Measurements from ENCODE around the gene JADE1. TPM values are rescaled to one million over a fixed set of nuclear protein-coding genes. Genes with fewer than 3 reads are reported as not detected.

Gene JADE1
- total and polyA plus RNA-seq, 9 of the 15 experiments (the other 6 are each of a cell fraction or from before 2014, with no cell fraction given), result 8.3 to 37.9 (median 24.4) TPM

GRCh38 chr4:128809477-128810330, at the start of gene JADE1 (continued):
- TF ChIP-seq REST (IDR thresholded peaks at IDR 0.05; ENCODE audit: borderline replicate concordance) (peak; percentile 85), REST (CRISPR knock-in tag; IDR thresholded peaks at IDR 0.05; ENCODE audit: low read depth) (no peak), PTBP1 (IDR thresholded peaks at IDR 0.05; ENCODE audit: low read depth, low read length) (no peak), HEY1 (CRISPR knock-in tag; IDR thresholded peaks at IDR 0.05; ENCODE audit: borderline replicate concordance) (no peak), CBX5 (IDR thresholded peaks at IDR 0.05; ENCODE audit: borderline replicate concordance, low read depth) (peak; percentile 70), CBFA2T3 (IDR thresholded peaks at IDR 0.05) (no peak), EHMT2 (IDR thresholded peaks at IDR 0.05) (no peak), CBX8 (IDR thresholded peaks at IDR 0.05; ENCODE audit: borderline replicate concordance, extremely low read depth, low read depth, low read length, poor library complexity, severe bottlenecking) (no peak), CREB1 (IDR thresholded peaks at IDR 0.05) (peak; percentile 35; the same call in 1 of the 2 replicates), CREB1 (CRISPR knock-in tag; IDR thresholded peaks at IDR 0.05) (no peak), C11orf30 (IDR thresholded peaks at IDR 0.05; ENCODE audit: low read depth) (no peak), ZNF75A (CRISPR knock-in tag; IDR thresholded peaks at IDR 0.05) (no peak)

Measured in K562 (cell line).